Measurements from ENCODE around the gene NAA80. TPM values are rescaled to one million over a fixed set of nuclear protein-coding genes. Genes with fewer than 3 reads are reported as not detected.
A peak's percentile ranks its signal among the peaks of the same experiment; 100 is the strongest.

NAA80 gene, protein sequence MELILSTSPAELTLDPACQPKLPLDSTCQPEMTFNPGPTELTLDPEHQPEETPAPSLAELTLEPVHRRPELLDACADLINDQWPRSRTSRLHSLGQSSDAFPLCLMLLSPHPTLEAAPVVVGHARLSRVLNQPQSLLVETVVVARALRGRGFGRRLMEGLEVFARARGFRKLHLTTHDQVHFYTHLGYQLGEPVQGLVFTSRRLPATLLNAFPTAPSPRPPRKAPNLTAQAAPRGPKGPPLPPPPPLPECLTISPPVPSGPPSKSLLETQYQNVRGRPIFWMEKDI
- total RNA-seq (10 to 100 TPM in 1 of 10 donors, 1 to 10 TPM in 9; 7.7 to 11.1 (median 8.2) TPM), polyA plus RNA-seq (10 to 100 TPM in 1 of 2 donors, 1 to 10 TPM in 1; 6.4 to 13.5 TPM)
- long read RNA-seq, donor 1, partial matches to known transcripts: 0 of 4 reads
- long read RNA-seq, donor 1, other reads (novel, unspliced or antisense): 2 of 4 reads
- long read RNA-seq, donor 2, partial matches to known transcripts: 0 of 3 reads
- long read RNA-seq, donor 2, other reads (novel, unspliced or antisense): 2 of 3 reads
- long read RNA-seq, donor 3, partial matches to known transcripts: 0 of 1 reads
- long read RNA-seq, donor 3, other reads (novel, unspliced or antisense): 1 of 1 reads

GRCh38 chr3:50298836-50299637 lies at the start of gene NAA80, which contains the start of gene HYAL3:
Gene NAA80, minus strand, starts transcription at chr3:50299405. Its CDS starts 1,942 bp downstream, at chr3:50297463.
Gene HYAL3, minus strand, starts transcription at chr3:50299405. Its CDS starts 3,803 bp downstream, at chr3:50295602.
- peak; percentile 86 to 91 (median 90) for ATAC-seq
- DNase-seq: peak; percentile 99 to 100

DNA sequence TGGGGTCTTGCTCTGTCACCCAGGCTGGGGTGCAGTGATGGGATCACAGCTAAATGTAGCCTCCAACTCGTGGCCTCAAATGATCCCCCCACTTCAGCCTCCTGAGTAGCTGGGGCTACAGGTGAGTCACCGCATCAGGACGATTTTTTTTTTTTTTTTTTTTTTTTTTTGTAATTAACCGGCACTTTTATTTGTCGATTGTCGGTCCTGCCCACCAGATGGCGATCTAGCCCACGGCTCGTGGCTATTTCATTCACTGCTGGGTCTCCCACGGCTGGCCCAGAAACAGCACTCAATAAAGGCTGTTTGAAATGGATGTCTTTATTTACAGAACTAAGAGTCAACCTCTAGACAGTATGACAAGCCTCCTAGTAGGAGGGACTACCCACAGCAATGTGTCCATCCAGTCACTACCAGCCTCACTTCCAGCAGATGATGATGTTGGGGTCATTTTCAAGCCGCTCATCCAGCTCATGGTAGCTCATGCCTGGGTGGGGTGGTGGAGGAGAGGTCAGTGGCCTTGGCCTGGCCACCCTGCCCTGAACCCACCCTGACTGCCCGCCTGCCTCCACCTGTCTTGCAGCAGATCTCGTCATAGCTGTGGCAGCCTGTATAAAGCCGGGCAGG lies 48.1 kb upstream of the NAA80 start:
- DNase-seq: peak; percentile 69 to 71

More at GRCh38 chr3:50298836-50299637, at the start of gene NAA80, which contains the start of gene HYAL3:
- Histone ChIP-seq H3K36me3 (peaks cover 0 to 22% (median 0%) of the 10 kb centered on the region in 9 donors), H3K4me3 (peak within 1 kb of the TSS; percentile 52 to 82 (median 68)), H3K4me1 (peaks cover 22 to 59% (median 52%) of the 10 kb centered on the region in 9 donors), H3K27me3 (no peaks in the 10 kb centered on the region), H3K9me3 (no peaks in the 10 kb centered on the region), H3K27ac (peak within 1 kb of the TSS; percentile 87 to 96 (median 95))
- intact Hi-C loops (cut with DNase I): no loop called here
- TF ChIP-seq, protein P1, sequence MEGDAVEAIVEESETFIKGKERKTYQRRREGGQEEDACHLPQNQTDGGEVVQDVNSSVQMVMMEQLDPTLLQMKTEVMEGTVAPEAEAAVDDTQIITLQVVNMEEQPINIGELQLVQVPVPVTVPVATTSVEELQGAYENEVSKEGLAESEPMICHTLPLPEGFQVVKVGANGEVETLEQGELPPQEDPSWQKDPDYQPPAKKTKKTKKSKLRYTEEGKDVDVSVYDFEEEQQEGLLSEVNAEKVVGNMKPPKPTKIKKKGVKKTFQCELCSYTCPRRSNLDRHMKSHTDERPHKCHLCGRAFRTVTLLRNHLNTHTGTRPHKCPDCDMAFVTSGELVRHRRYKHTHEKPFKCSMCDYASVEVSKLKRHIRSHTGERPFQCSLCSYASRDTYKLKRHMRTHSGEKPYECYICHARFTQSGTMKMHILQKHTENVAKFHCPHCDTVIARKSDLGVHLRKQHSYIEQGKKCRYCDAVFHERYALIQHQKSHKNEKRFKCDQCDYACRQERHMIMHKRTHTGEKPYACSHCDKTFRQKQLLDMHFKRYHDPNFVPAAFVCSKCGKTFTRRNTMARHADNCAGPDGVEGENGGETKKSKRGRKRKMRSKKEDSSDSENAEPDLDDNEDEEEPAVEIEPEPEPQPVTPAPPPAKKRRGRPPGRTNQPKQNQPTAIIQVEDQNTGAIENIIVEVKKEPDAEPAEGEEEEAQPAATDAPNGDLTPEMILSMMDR (IDR thresholded peaks at IDR 0.05): peak in 8 of 9 donors; percentile 16 to 52 (median 42)
- 0 to 1% methylated on average over 61 of the region's 61 CpGs for WGBS, 2 donors

GRCh38 chr3:50345586-50346234 lies 46.5 kb upstream of the NAA80 start, which contains the start of gene ZMYND10:
Gene ZMYND10, minus strand, starts transcription at chr3:50345732. Its CDS starts 153 bp downstream, at chr3:50345579.
- intact Hi-C loops (cut with DNase I): loop anchor here in 8 of 10 donors (2.0 to 10.0 kb wide), 5 partner anchors 197 to 1089 kb away; partner anchors contain the start of gene CISH (in 1 of the 8)
- peaks cover 0 to 21% (median 0%) of the 10 kb centered on the region in 9 donors for H3K36me3 ChIP-seq
- peak within 1 kb of the TSS in 3 of 10 donors; percentile 0 to 25 (median 24) for H3K27ac ChIP-seq
- peaks cover 16 to 54% (median 37%) of the 10 kb centered on the region in 9 donors for H3K4me1 ChIP-seq
- DNase-seq: peak; percentile 65 to 83
- H3K9me3 ChIP-seq: no peaks in the 10 kb centered on the region
- no peaks in the 10 kb centered on the region for H3K27me3 ChIP-seq
- ATAC-seq: peak; percentile 17 to 50 (median 34)
- TF ChIP-seq, protein P1 (IDR thresholded peaks at IDR 0.05): no peak
- peak within 1 kb of the TSS; percentile 15 to 51 (median 38) for H3K4me3 ChIP-seq
- WGBS, 2 donors: 7 to 8% methylated on average over 45 of the region's 45 CpGs

More for the DNA sequence above, 48.1 kb upstream of the NAA80 start:
- peaks cover 0 to 27% (median 0%) of the 10 kb centered on the region in 9 donors for H3K36me3 ChIP-seq
- H3K27ac ChIP-seq: no peak overlapping the region
- TF ChIP-seq, protein P1 (IDR thresholded peaks at IDR 0.05): peak; percentile 49 to 75 (median 65)
- 27 to 28% methylated on average over 14 of the region's 14 CpGs for WGBS, 2 donors
- no peaks in the 10 kb centered on the region for H3K27me3 ChIP-seq
- no peak overlapping the region for H3K4me3 ChIP-seq
- no peak for ATAC-seq
- H3K9me3 ChIP-seq: no peaks in the 10 kb centered on the region
- intact Hi-C loops (cut with DNase I): loop anchor here (1.0 to 10.0 kb wide), 7 partner anchors 195 to 1088 kb away; partner anchors contain the start of gene CISH (in 1 of the 10)
- peaks cover 19 to 52% (median 38%) of the 10 kb centered on the region in 9 donors for H3K4me1 ChIP-seq
